GM18907 (cell line): ENCODE measurements around the gene ANO10.
A peak's percentile ranks its signal among the peaks of the same experiment; 100 is the strongest.
"Not testable (repeated sequence)": the region's sequence is repeated elsewhere in the genome, so short reads cannot be mapped to it uniquely, and the experiment has no call there.

ENCODE experiments used
- ATAC-seq: cut with Tn5 transposase; IDR thresholded peaks from one replicate; pipeline ENCODE4 v1.9.1; 2021; ENCODE audit warnings: mild to moderate bottlenecking, moderate library complexity; ENCODE audit not compliant: unreplicated experiment

Gene ANO10

GRCh38 chr3:43523454-43524053 lies 98.3 kb downstream of the ANO10 start:
- ATAC-seq = peak; percentile 84

- ATAC-seq = no peak
Observed at GRCh38 chr3:43522727-43523362, 99.0 kb downstream of the ANO10 start.

- ATAC-seq = no peak
Observed at GRCh38 chr3:43521941-43522340, 99.9 kb downstream of the ANO10 start.

- ATAC-seq = not testable (repeated sequence)
Observed at GRCh38 chr3:43518515-43518914, 103.3 kb downstream of the ANO10 start.

GRCh38 chr3:43515970-43516635 lies 105.7 kb downstream of the ANO10 start:
- ATAC-seq = no peak

GRCh38 chr3:43515208-43515917 lies 106.4 kb downstream of the ANO10 start:
- no peak for ATAC-seq

- no peak for ATAC-seq
Observed at GRCh38 chr3:43512754-43513404, 108.9 kb downstream of the ANO10 start.

GRCh38 chr3:43506644-43507043 lies 115.2 kb downstream of the ANO10 start:
- no peak for ATAC-seq

GRCh38 chr3:43505351-43505750 lies 116.5 kb downstream of the ANO10 start:
- no peak for ATAC-seq

- no peak for ATAC-seq
Observed at GRCh38 chr3:43503067-43503728, 118.6 kb downstream of the ANO10 start.

GRCh38 chr3:43499256-43499655 lies 122.6 kb downstream of the ANO10 start:
- no peak for ATAC-seq

GRCh38 chr3:43497905-43498365 lies 123.9 kb downstream of the ANO10 start:
- ATAC-seq = no peak

- no peak for ATAC-seq
Observed at GRCh38 chr3:43497422-43497821, 124.4 kb downstream of the ANO10 start.

- ATAC-seq = no peak
Observed at GRCh38 chr3:43496740-43497375, 125.0 kb downstream of the ANO10 start.

GRCh38 chr3:43492932-43493331 lies 128.9 kb downstream of the ANO10 start:
- ATAC-seq = not testable (repeated sequence)

- ATAC-seq = not testable (repeated sequence)
Observed at GRCh38 chr3:43491807-43492206, 130.0 kb downstream of the ANO10 start.

- no peak for ATAC-seq
Observed at GRCh38 chr3:43490640-43491185, 131.1 kb downstream of the ANO10 start.

GRCh38 chr3:43489930-43490329 lies 131.9 kb downstream of the ANO10 start:
- ATAC-seq = no peak

- no peak for ATAC-seq
Observed at GRCh38 chr3:43485931-43486330, 135.9 kb downstream of the ANO10 start.
